IPS-20b (cell line): ENCODE results near the gene FSD2.

Experiments used
- H3K27ac ChIP-seq: one replicate; pipeline ENCODE4 v1.5.1; 2013; ENCODE audit warnings: low read length
- H3K27me3 ChIP-seq: 2 replicates; pipeline ENCODE4 v1.6.1; 2013; ENCODE audit warnings: mild to moderate bottlenecking, low read length, inconsistent platforms; ENCODE audit not compliant: insufficient read depth
- H3K36me3 ChIP-seq: 2 replicates; pipeline ENCODE4 v1.6.1; 2013; ENCODE audit warnings: low read depth, mild to moderate bottlenecking, inconsistent platforms, low read length, moderate library complexity; ENCODE audit not compliant: insufficient read depth
- H3K4me1 ChIP-seq: 2 replicates; pipeline ENCODE4 v1.6.1; 2013; ENCODE audit warnings: mild to moderate bottlenecking, control low read depth, inconsistent platforms, low read length, moderate library complexity; ENCODE audit not compliant: insufficient read depth
- H3K4me3 ChIP-seq: 2 replicates; pipeline ENCODE4 v1.5.1; 2013; ENCODE audit warnings: mild to moderate bottlenecking, low read length, inconsistent platforms
- H3K9ac ChIP-seq: 2 replicates; pipeline ENCODE4 v1.6.1; 2013; ENCODE audit warnings: low read depth, mild to moderate bottlenecking, inconsistent platforms, low read length, moderate library complexity
- H3K9me3 ChIP-seq: 2 replicates; pipeline ENCODE4 v1.6.1; 2013; ENCODE audit warnings: mild to moderate bottlenecking, low read depth, low read length, inconsistent platforms; ENCODE audit not compliant: insufficient read depth

The FSD2 gene

GRCh38 chr15:82748315-82748714 lies 57.6 kb downstream of the FSD2 start:
- H3K9me3 ChIP-seq = no peaks in the 10 kb centered on the region
- no peak overlapping the region for H3K9ac ChIP-seq
- H3K4me1 ChIP-seq = peaks cover 4% of the 10 kb centered on the region
- no peak overlapping the region for H3K27ac ChIP-seq
- H3K36me3 ChIP-seq = peaks cover 13% of the 10 kb centered on the region
- no peak overlapping the region for H3K4me3 ChIP-seq
- no peaks in the 10 kb centered on the region for H3K27me3 ChIP-seq

- H3K9ac ChIP-seq = no peak overlapping the region
- no peak overlapping the region for H3K27ac ChIP-seq
- H3K4me3 ChIP-seq = no peak overlapping the region
- H3K9me3 ChIP-seq = no peaks in the 10 kb centered on the region
- no peaks in the 10 kb centered on the region for H3K36me3 ChIP-seq
- no peaks in the 10 kb centered on the region for H3K27me3 ChIP-seq
- no peaks in the 10 kb centered on the region for H3K4me1 ChIP-seq
Measured at GRCh38 chr15:82743810-82744209, 62.1 kb downstream of the FSD2 start.

GRCh38 chr15:82742134-82742533 lies 63.7 kb downstream of the FSD2 start:
- Histone ChIP-seq H3K36me3 (no peaks in the 10 kb centered on the region), H3K4me3 (no peak overlapping the region), H3K27me3 (no peaks in the 10 kb centered on the region), H3K4me1 (no peaks in the 10 kb centered on the region), H3K9me3 (no peaks in the 10 kb centered on the region), H3K9ac (no peak overlapping the region), H3K27ac (no peak overlapping the region)

GRCh38 chr15:82739086-82739485 lies 66.8 kb downstream of the FSD2 start:
- Histone ChIP-seq H3K4me1 (no peaks in the 10 kb centered on the region), H3K27me3 (no peaks in the 10 kb centered on the region), H3K36me3 (no peaks in the 10 kb centered on the region), H3K27ac (no peak overlapping the region), H3K9ac (no peak overlapping the region), H3K4me3 (no peak overlapping the region), H3K9me3 (no peaks in the 10 kb centered on the region)

- H3K4me1 ChIP-seq = no peaks in the 10 kb centered on the region
- no peak overlapping the region for H3K4me3 ChIP-seq
- H3K9me3 ChIP-seq = no peaks in the 10 kb centered on the region
- no peaks in the 10 kb centered on the region for H3K36me3 ChIP-seq
- H3K27ac ChIP-seq = no peak overlapping the region
- no peak overlapping the region for H3K9ac ChIP-seq
- H3K27me3 ChIP-seq = no peaks in the 10 kb centered on the region
Measured at GRCh38 chr15:82737975-82738374, 67.9 kb downstream of the FSD2 start.

GRCh38 chr15:82731527-82731926 lies 74.3 kb downstream of the FSD2 start:
- Histone ChIP-seq H3K9ac (no peak overlapping the region), H3K27me3 (no peaks in the 10 kb centered on the region)

GRCh38 chr15:82730022-82730530 lies 75.8 kb downstream of the FSD2 start:
- Histone ChIP-seq H3K4me1 (no peaks in the 10 kb centered on the region), H3K27ac (no peak overlapping the region), H3K27me3 (no peaks in the 10 kb centered on the region), H3K4me3 (no peak overlapping the region), H3K9ac (no peak overlapping the region), H3K36me3 (no peaks in the 10 kb centered on the region), H3K9me3 (no peaks in the 10 kb centered on the region)

More at GRCh38 chr15:82731527-82731926, 74.3 kb downstream of the FSD2 start:
- Histone ChIP-seq H3K9me3 (no peaks in the 10 kb centered on the region), H3K36me3 (no peaks in the 10 kb centered on the region), H3K27ac (no peak overlapping the region), H3K4me3 (no peak overlapping the region), H3K4me1 (no peaks in the 10 kb centered on the region)

- Histone ChIP-seq H3K9ac (no peak overlapping the region), H3K9me3 (no peaks in the 10 kb centered on the region), H3K4me1 (no peaks in the 10 kb centered on the region), H3K36me3 (no peaks in the 10 kb centered on the region), H3K27ac (no peak overlapping the region), H3K4me3 (no peak overlapping the region), H3K27me3 (no peaks in the 10 kb centered on the region)
Measured at GRCh38 chr15:82726816-82727215, 79.1 kb downstream of the FSD2 start.

- no peak overlapping the region for H3K4me3 ChIP-seq
- peaks cover 4% of the 10 kb centered on the region; the same call in 1 of the 2 replicates for H3K4me1 ChIP-seq
- peaks cover 17% of the 10 kb centered on the region for H3K27me3 ChIP-seq
- H3K27ac ChIP-seq = no peak overlapping the region
- no peak overlapping the region for H3K9ac ChIP-seq
- H3K9me3 ChIP-seq = no peaks in the 10 kb centered on the region
- no peaks in the 10 kb centered on the region for H3K36me3 ChIP-seq
Measured at GRCh38 chr15:82715003-82715402, 90.9 kb downstream of the FSD2 start.

GRCh38 chr15:82714016-82714415 lies 91.9 kb downstream of the FSD2 start:
- no peak overlapping the region for H3K9ac ChIP-seq
- H3K27ac ChIP-seq = no peak overlapping the region
- H3K36me3 ChIP-seq = no peaks in the 10 kb centered on the region
- no peak overlapping the region for H3K4me3 ChIP-seq
- no peaks in the 10 kb centered on the region for H3K9me3 ChIP-seq
- peaks cover 4% of the 10 kb centered on the region; the same call in 1 of the 2 replicates for H3K4me1 ChIP-seq
- peaks cover 17% of the 10 kb centered on the region for H3K27me3 ChIP-seq

- Histone ChIP-seq H3K4me1 (peaks cover 11% of the 10 kb centered on the region; the same call in 1 of the 2 replicates), H3K27me3 (peaks cover 17% of the 10 kb centered on the region), H3K9me3 (no peaks in the 10 kb centered on the region), H3K27ac (no peak overlapping the region), H3K36me3 (no peaks in the 10 kb centered on the region), H3K9ac (no peak overlapping the region), H3K4me3 (no peak overlapping the region)
Measured at GRCh38 chr15:82712036-82712435, 93.8 kb downstream of the FSD2 start.

GRCh38 chr15:82710926-82711490 lies 94.9 kb downstream of the FSD2 start:
- Histone ChIP-seq H3K9ac (no peak overlapping the region), H3K4me3 (no peak overlapping the region), H3K4me1 (peaks cover 11% of the 10 kb centered on the region; the same call in 1 of the 2 replicates)

More at GRCh38 chr15:82710926-82711490, 94.9 kb downstream of the FSD2 start:
- no peak overlapping the region for H3K27ac ChIP-seq
- peaks cover 17% of the 10 kb centered on the region for H3K27me3 ChIP-seq
- no peaks in the 10 kb centered on the region for H3K36me3 ChIP-seq
- no peaks in the 10 kb centered on the region for H3K9me3 ChIP-seq
